H1 (cell line): ENCODE results near the gene EML5. TPM values are rescaled to one million over a fixed set of nuclear protein-coding genes. Genes with fewer than 3 reads are reported as not detected.

ENCODE experiments used
- CTCF ChIA-PET: fragments of 300-600 bp; sonication (Branson Sonifier 250); formaldehyde crosslinking; loops from one replicate; lab custom pipeline; 2021; ENCODE audit not compliant: partially characterized antibody; lab: Charles Lee
- POLR2A ChIA-PET: fragments of 300-600 bp; sonication (Branson Sonifier 250); formaldehyde crosslinking; loops from one replicate; lab custom pipeline; 2021; ENCODE audit warnings: inconsistent platforms; ENCODE audit not compliant: partially characterized antibody; lab: Charles Lee
- DNase-seq, 2 experiments: peaks; one replicate each; pipeline versions ENCODE4 v3.0.0 to v3.0.0-alpha.2; 2010 to 2022; ENCODE audit warnings: low spot score in 2 of 2, low read depth in 1 of 2, mixed read lengths in 1 of 2
- FAIRE-seq: peaks from 2 replicates; lab custom pipeline; 2011; peaks lifted over from hg19 to GRCh38; lab: Jason Lieb, UNC
- H2AFZ ChIP-seq: 2 replicates; pipeline ENCODE4 v1.8.1; 2012; ENCODE audit warnings: low read length, inconsistent platforms
- H2AK5ac ChIP-seq: 2 replicates; pipeline ENCODE4 v1.6.1; 2013; ENCODE audit warnings: low read depth, low read length
- H2BK120ac ChIP-seq: replicated peaks from 2 replicates; pipeline ENCODE3; 2013; ENCODE audit warnings: low read depth, low read length, inconsistent platforms
- H2BK12ac ChIP-seq: 2 replicates; pipeline ENCODE4 v1.6.1; 2013; ENCODE audit warnings: low read depth, low read length
- H2BK15ac ChIP-seq: 2 replicates; pipeline ENCODE4 v1.6.1; 2013; ENCODE audit warnings: low read length
- H2BK20ac ChIP-seq: 2 replicates; pipeline ENCODE4 v1.6.1; 2013; ENCODE audit warnings: low read length
- H2BK5ac ChIP-seq: 2 replicates; pipeline ENCODE4 v1.6.1; 2013; ENCODE audit warnings: low read depth, low read length
- H3K14ac ChIP-seq: 2 replicates; pipeline ENCODE4 v1.6.1; 2013; ENCODE audit warnings: inconsistent platforms; ENCODE audit not compliant: insufficient read length
- H3K18ac ChIP-seq: 2 replicates; pipeline ENCODE4 v1.6.1; 2013; ENCODE audit warnings: low read length; ENCODE audit errors: extremely low read depth
- H3K23ac ChIP-seq: 2 replicates; pipeline ENCODE4 v1.6.1; 2013; ENCODE audit warnings: inconsistent platforms; ENCODE audit not compliant: insufficient read length
- H3K23me2 ChIP-seq: 2 replicates; pipeline ENCODE4 v1.6.1; 2013; ENCODE audit warnings: low read depth, low read length
- H3K27ac ChIP-seq: 2 replicates; pipeline ENCODE4 v1.6.1; 2011; ENCODE audit warnings: low read depth, low read length, inconsistent platforms
- H3K27me3 ChIP-seq, 4 experiments: replicated peaks in 1 of 4; 1 replicate in 1 of 4; 2 replicates in 3 of 4; pipeline versions ENCODE4 v1.6.1 to v1.8.1; 2011 to 2013; ENCODE audit warnings: low read length in 3 of 4, mild to moderate bottlenecking in 3 of 4, inconsistent platforms in 2 of 4, mixed read lengths in 2 of 4, moderate library complexity in 1 of 4; ENCODE audit not compliant: control insufficient read depth in 3 of 4, insufficient read depth in 3 of 4; ENCODE audit errors: extremely low read depth in 1 of 4
- H3K36me3 ChIP-seq, 4 experiments: 2 replicates each; pipeline versions ENCODE4 v1.6.1 to v1.8.1; 2011 to 2013; ENCODE audit warnings: mild to moderate bottlenecking in 4 of 4, low read length in 3 of 4, moderate library complexity in 2 of 4, control low read depth in 1 of 4, inconsistent platforms in 1 of 4; ENCODE audit not compliant: insufficient read depth in 4 of 4, control insufficient read depth in 2 of 4
- H3K4ac ChIP-seq: replicated peaks from 2 replicates; pipeline ENCODE3; 2013; ENCODE audit warnings: low read length, low read depth, mixed read lengths, inconsistent platforms; ENCODE audit not compliant: insufficient read length
- H3K4me1 ChIP-seq, 4 experiments: replicated peaks in 1 of 4; 1 replicate in 1 of 4; 2 replicates in 3 of 4; pipeline versions ENCODE4 v1.6.1 to v1.8.1; 2011 to 2013; ENCODE audit warnings: low read length in 3 of 4, inconsistent platforms in 2 of 4, mixed read lengths in 1 of 4; ENCODE audit not compliant: insufficient read depth in 4 of 4, control insufficient read depth in 3 of 4
- H3K4me2 ChIP-seq, 2 experiments: 2 replicates each; pipeline versions ENCODE4 v1.6.1 to v1.8.1; 2011 to 2013; ENCODE audit warnings: low read depth in 2 of 2, low read length in 2 of 2, control low read depth in 1 of 2, inconsistent platforms in 1 of 2, mild to moderate bottlenecking in 1 of 2; ENCODE audit not compliant: insufficient read depth in 1 of 2
- H3K4me3 ChIP-seq, 4 experiments: fragments of 200-600, 300-600 bp in 1 of 4; sonication (generic), shearing (Covaris generic), sonication (Bioruptor Twin) in 1 of 4; 2 replicates each; pipeline versions ENCODE4 v1.5.1 to v1.8.1; 2011 to 2016; ENCODE audit warnings: low read length in 4 of 4, low read depth in 3 of 4, control low read depth in 2 of 4, inconsistent platforms in 2 of 4, mild to moderate bottlenecking in 2 of 4, mixed read lengths in 1 of 4, moderate library complexity in 1 of 4; ENCODE audit not compliant: insufficient read depth in 2 of 4; ENCODE audit errors: extremely low read depth in 1 of 4
- H3K56ac ChIP-seq: replicated peaks from 2 replicates; pipeline ENCODE3; 2013; ENCODE audit warnings: low read depth, mild to moderate bottlenecking, mixed read lengths, low read length, inconsistent platforms; ENCODE audit not compliant: insufficient read length
- H3K79me1 ChIP-seq: 2 replicates; pipeline ENCODE4 v1.6.1; 2013; ENCODE audit warnings: low read depth, low read length, control low read depth
- H3K79me2 ChIP-seq, 2 experiments: 2 replicates each; pipeline versions ENCODE4 v1.6.1 to v1.8.1; 2012 to 2013; ENCODE audit warnings: low read length in 2 of 2, mild to moderate bottlenecking in 2 of 2, inconsistent platforms in 1 of 2; ENCODE audit not compliant: insufficient read depth in 2 of 2, control insufficient read depth in 1 of 2
- H3K9ac ChIP-seq, 4 experiments: replicated peaks in 1 of 4; 1 replicate in 1 of 4; 2 replicates in 3 of 4; pipeline versions ENCODE4 v1.6.1 to v1.8.1; 2011 to 2013; ENCODE audit warnings: low read depth in 3 of 4, low read length in 3 of 4, control low read depth in 2 of 4, mild to moderate bottlenecking in 2 of 4, moderate library complexity in 2 of 4, inconsistent platforms in 1 of 4; ENCODE audit errors: extremely low read depth in 1 of 4
- H3K9me3 ChIP-seq, 2 experiments: 2 replicates each; pipeline versions ENCODE4 v1.6.1 to v1.8.1; 2012 to 2013; ENCODE audit warnings: mild to moderate bottlenecking in 2 of 2, moderate library complexity in 2 of 2, control low read depth in 1 of 2, inconsistent platforms in 1 of 2, low read depth in 1 of 2, low read length in 1 of 2, mixed read lengths in 1 of 2; ENCODE audit not compliant: insufficient read depth in 2 of 2
- H4K20me1 ChIP-seq, 2 experiments: replicated peaks in 1 of 2; 2 replicates each; pipeline versions ENCODE3 to v1.8.1; 2011 to 2013; ENCODE audit warnings: inconsistent platforms in 2 of 2, low read length in 2 of 2, mild to moderate bottlenecking in 1 of 2; ENCODE audit not compliant: insufficient read depth in 2 of 2, control insufficient read depth in 1 of 2
- H4K5ac ChIP-seq: 2 replicates; pipeline ENCODE4 v1.6.1; 2013; ENCODE audit warnings: low read length, low read depth, mixed read lengths, inconsistent platforms; ENCODE audit not compliant: insufficient read length
- H4K8ac ChIP-seq: 2 replicates; pipeline ENCODE4 v1.8.0; 2013; ENCODE audit warnings: mild to moderate bottlenecking, moderate library complexity, low read length, inconsistent platforms; ENCODE audit not compliant: insufficient read depth; ENCODE audit errors: extremely low read depth
- H4K91ac ChIP-seq: replicated peaks from 2 replicates; pipeline ENCODE3; 2013; ENCODE audit warnings: low read length, mixed read lengths, inconsistent platforms; ENCODE audit not compliant: insufficient read length
- ATF3 ChIP-seq: IDR thresholded peaks from 2 replicates; pipeline ENCODE4 v1.6.1; 2011; ENCODE audit warnings: low read depth, mild to moderate bottlenecking, low read length; ENCODE audit not compliant: insufficient read depth
- CEBPB ChIP-seq: IDR thresholded peaks from 2 replicates; pipeline ENCODE4 v1.6.1; 2012; ENCODE audit warnings: low read depth, low read length
- CHD2 ChIP-seq: IDR thresholded peaks from 2 replicates; pipeline ENCODE4 v1.6.1; 2012; ENCODE audit warnings: low read length, improper control_type of control experiment
- KDM5A ChIP-seq: fragments of 200-600 bp; IDR thresholded peaks from 2 replicates; pipeline ENCODE4 v1.7.1; 2012; ENCODE audit warnings: mild to moderate bottlenecking, low read length, inconsistent platforms, mixed read lengths
- POLR2A ChIP-seq, 2 experiments: IDR thresholded peaks; 1 replicate in 1 of 2; 2 replicates in 1 of 2; pipeline ENCODE4 v1.6.1; 2011; ENCODE audit warnings: low read depth in 2 of 2, low read length in 2 of 2, mild to moderate bottlenecking in 2 of 2; ENCODE audit errors: control extremely low read depth in 1 of 2
- SIN3A ChIP-seq, 2 experiments: IDR thresholded peaks in 1 of 2; conservative IDR thresholded peaks in 1 of 2; 2 replicates each; pipeline ENCODE4 v1.6.1; 2011 to 2012; ENCODE audit warnings: low read length in 2 of 2, improper control_type of control experiment in 1 of 2, low read depth in 1 of 2, mild to moderate bottlenecking in 1 of 2
- ZNF274 ChIP-seq: IDR thresholded peaks from 2 replicates; pipeline ENCODE4 v1.7.0; 2012; ENCODE audit warnings: low read length, borderline replicate concordance; ENCODE audit errors: extremely low read depth
- WGBS, 2 experiments: shearing (Covaris generic) in 1 of 2; methylation state at CpG; one replicate each; pipeline versions ENCODE4 v1.1.6 to v1.1.7; 2013 to 2015; ENCODE audit warnings: low lambda C conversion rate in 2 of 2, mixed read lengths in 2 of 2, inconsistent platforms in 1 of 2, low coverage in 1 of 2, missing lambda C conversion rate in 1 of 2; ENCODE audit not compliant: insufficient replicate concordance in 2 of 2, insufficient coverage in 1 of 2, insufficient read length in 1 of 2; ENCODE audit errors: extremely low coverage in 1 of 2, missing lambda C conversion rate in 1 of 2; 5-methylcytosine and 5-hydroxymethylcytosine counted together
- polyA plus RNA-seq, 7 experiments: library from polyadenylated mRNA; depleted of rRNA in 3 of 7; stranded (reverse) in 5 of 7; unstranded in 2 of 7; fragments of >200 nt in 5 of 7; fragments of 200-250 nt in 2 of 7; gene quantifications; 1 replicate in 5 of 7; 2 replicates in 1 of 7; 4 replicates in 1 of 7; pipeline versions ENCODE4 v1.2.1 to v1.2.3, GENCODE V29; 2011 to 2013; ENCODE audit warnings: missing spikeins in 2 of 7, mixed read lengths in 2 of 7
- total RNA-seq: library from RNA; stranded (reverse); fragmentation: NEBNext Ultra II Directional; extraction: Animal tissue kit (Norgen Biotek cat#: 25700); gene quantifications from 2 replicates; pipeline ENCODE4 v1.2.1, GENCODE V29; 2021

The EML5 gene
- total and polyA plus RNA-seq, 2 of the 8 experiments (the other 6 are each of a cell fraction or from before 2014, with no cell fraction given), result 0.39 to 0.88 TPM

DNA sequence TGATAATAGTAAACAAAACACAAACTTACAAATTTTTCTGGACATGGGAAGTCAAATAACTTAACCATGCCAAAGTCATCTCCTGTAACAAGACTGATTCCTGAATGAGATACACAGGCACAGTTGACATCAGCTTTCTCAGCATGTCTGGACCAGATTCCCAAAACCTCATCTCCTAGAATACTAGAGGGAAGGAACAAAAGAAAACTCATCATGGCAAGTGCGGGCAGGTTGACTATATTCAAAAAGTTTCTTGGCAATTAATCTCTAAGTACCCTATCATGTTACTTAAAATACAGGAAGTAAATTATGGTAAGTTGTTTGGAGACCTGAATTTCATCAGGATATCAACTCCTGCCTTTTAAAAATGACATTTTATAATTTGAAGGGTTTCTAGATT is 176.1 kb downstream of the EML5 start:
- no peak overlapping the region for H3K4me2 ChIP-seq
- H2AK5ac ChIP-seq, result no peak overlapping the region
- H3K79me2 ChIP-seq, result no peaks in the 10 kb centered on the region
- H3K9ac ChIP-seq, result no peak overlapping the region
- H2BK120ac ChIP-seq, result no peak overlapping the region
- WGBS, 2 experiments, result 95% methylated on average over 1 of the region's 1 CpG; no CpG with 5 or more reads in 1 of the 2 experiments
- H4K20me1 ChIP-seq, result no peaks in the 10 kb centered on the region
- no peak overlapping the region for H3K23ac ChIP-seq
- no peak for FAIRE-seq
- no peak overlapping the region for H4K91ac ChIP-seq
- no peaks in the 10 kb centered on the region for H3K27me3 ChIP-seq
- H2BK20ac ChIP-seq, result no peak overlapping the region
- no peaks in the 10 kb centered on the region for H3K9me3 ChIP-seq
- ChIA-PET CTCF (interaction anchor here (0.9 kb wide), 1 partner anchor 11 kb away, joined by 3 read pairs; no protein-coding TSS in a partner anchor), POLR2A (interaction anchor here (1.0 to 1.4 kb wide), 2 partner anchors 11 to 25 kb away, joined by 3 to 7 read pairs; no protein-coding TSS in a partner anchor)
- no peak for TF ChIP-seq SIN3A (conservative IDR thresholded peaks at IDR 0.05 in 1 of 2, IDR thresholded peaks at IDR 0.05 in 1 of 2; ENCODE audit: low read depth in 1 of 2, low read length in 2 of 2)
- no peak for TF ChIP-seq CEBPB
- no peak for TF ChIP-seq POLR2A (IDR thresholded peaks at IDR 0.05; ENCODE audit: control extremely low read depth in 1 of 2, low read depth in 2 of 2, low read length in 2 of 2)
- TF ChIP-seq KDM5A, result no peak
- no peak for TF ChIP-seq CHD2
- TF ChIP-seq ZNF274, result no peak
- TF ChIP-seq ATF3, result no peak
- no peaks in the 10 kb centered on the region for H3K23me2 ChIP-seq
- no peak overlapping the region for H4K8ac ChIP-seq
- peaks cover 3 to 42% (median 14%) of the 10 kb centered on the region in 4 experiments for H3K36me3 ChIP-seq
- H4K5ac ChIP-seq, result no peak overlapping the region
- no peak overlapping the region for H2AFZ ChIP-seq
- no peak overlapping the region for H3K56ac ChIP-seq
- H3K4ac ChIP-seq, result no peak overlapping the region
- no peak for DNase-seq
- no peak overlapping the region for H2BK15ac ChIP-seq
- H3K18ac ChIP-seq, result no peak overlapping the region
- H2BK12ac ChIP-seq, result no peak overlapping the region
- H3K79me1 ChIP-seq, result no peaks in the 10 kb centered on the region
- H3K14ac ChIP-seq, result no peak overlapping the region
- H2BK5ac ChIP-seq, result no peak overlapping the region
- H3K4me1 ChIP-seq, result no peaks in the 10 kb centered on the region
- no peak overlapping the region for H3K27ac ChIP-seq
- no peak overlapping the region for H3K4me3 ChIP-seq
